GM21786 (cell line): Measurements from ENCODE around the gene CALML5.

Source experiments
- ATAC-seq: cut with Tn5 transposase; IDR thresholded peaks from one replicate; pipeline ENCODE4 v1.9.1; 2021; ENCODE audit not compliant: unreplicated experiment

The CALML5 gene

GRCh38 chr10:5517546-5517945 lies 18.2 kb upstream of the CALML5 start:
- no peak for ATAC-seq

GRCh38 chr10:5515948-5516761 lies 16.8 kb upstream of the CALML5 start:
- ATAC-seq = no peak

GRCh38 chr10:5514226-5514850 lies 15.0 kb upstream of the CALML5 start:
- ATAC-seq = no peak

- ATAC-seq = no peak
Observed at GRCh38 chr10:5512881-5513612, 13.7 kb upstream of the CALML5 start.

GRCh38 chr10:5512331-5512730 lies 13.0 kb upstream of the CALML5 start:
- ATAC-seq = no peak

- ATAC-seq = no peak
Observed at GRCh38 chr10:5511885-5512280, 12.5 kb upstream of the CALML5 start.

- ATAC-seq = no peak
Observed at GRCh38 chr10:5511231-5511884, 12.0 kb upstream of the CALML5 start.

GRCh38 chr10:5510281-5511072 lies 11.1 kb upstream of the CALML5 start:
- ATAC-seq = no peak

GRCh38 chr10:5509691-5510090 lies 10.3 kb upstream of the CALML5 start:
- no peak for ATAC-seq

- no peak for ATAC-seq
Observed at GRCh38 chr10:5509236-5509635, 9.9 kb upstream of the CALML5 start.

GRCh38 chr10:5508786-5509185 lies 9.4 kb upstream of the CALML5 start:
- ATAC-seq = no peak

- no peak for ATAC-seq
Observed at GRCh38 chr10:5508161-5508604, 8.8 kb upstream of the CALML5 start.

- no peak for ATAC-seq
Observed at GRCh38 chr10:5507649-5508131, 8.3 kb upstream of the CALML5 start.

- no peak for ATAC-seq
Observed at GRCh38 chr10:5506751-5507648, 7.6 kb upstream of the CALML5 start.

- ATAC-seq = no peak
Observed at GRCh38 chr10:5506246-5506645, 6.9 kb upstream of the CALML5 start.

GRCh38 chr10:5504146-5505072 lies 5.0 kb upstream of the CALML5 start:
- ATAC-seq = no peak

- ATAC-seq = no peak
Observed at GRCh38 chr10:5503477-5503835, 4.1 kb upstream of the CALML5 start.
